Left renal pelvis (tissue), 4 donors: Measurements from ENCODE around the gene MAMSTR. TPM values are rescaled to one million over a fixed set of nuclear protein-coding genes. Genes with fewer than 3 reads are reported as not detected.
A peak's percentile ranks its signal among the peaks of the same experiment; 100 is the strongest.
"Not testable (repeated sequence)": the region's sequence is repeated elsewhere in the genome, so short reads cannot be mapped to it uniquely, and the experiment has no call there.

ENCODE experiments used
- DNase-seq, 4 donors: peaks; one replicate each; pipeline ENCODE4 v3.0.0-alpha.2; 2013; ENCODE audit warnings: low read depth in 4 of 4, low spot score in 3 of 4
- polyA plus RNA-seq, 4 donors: library from polyadenylated mRNA; unstranded; fragments of 120-200 nt; gene quantifications; one replicate each; pipeline ENCODE4 v1.2.1, GENCODE V29; 2013; ENCODE audit not compliant: insufficient read length in 4 of 4

Gene MAMSTR
- polyA plus RNA-seq, 4 donors, result 4.5 to 13.3 (median 8.5) TPM

DNA sequence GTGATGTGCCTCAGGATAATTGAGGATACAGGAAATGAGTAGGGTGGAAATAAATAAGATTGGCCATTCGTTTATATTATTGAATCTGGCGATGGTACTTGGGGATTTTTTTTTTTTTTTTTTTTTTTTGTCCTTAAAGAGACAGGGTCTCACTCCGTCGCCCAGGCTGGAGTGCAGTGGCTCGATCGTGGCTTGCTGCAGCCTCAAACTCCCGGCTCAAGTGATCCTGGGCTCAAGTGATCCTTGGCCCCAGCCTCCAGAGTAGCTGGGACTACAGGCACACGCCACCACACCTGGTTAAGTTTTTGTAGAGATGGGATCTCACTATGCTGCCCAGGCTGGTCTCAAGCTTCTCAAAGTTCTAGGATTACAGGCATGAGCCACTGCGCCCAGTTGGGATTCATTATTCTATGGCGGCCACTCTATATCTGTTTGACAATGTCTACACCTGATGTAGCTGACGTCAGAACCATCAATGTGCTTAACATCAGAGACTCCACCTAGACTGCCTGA, 2.7 kb upstream of the MAMSTR start:
- no peak for DNase-seq

DNA sequence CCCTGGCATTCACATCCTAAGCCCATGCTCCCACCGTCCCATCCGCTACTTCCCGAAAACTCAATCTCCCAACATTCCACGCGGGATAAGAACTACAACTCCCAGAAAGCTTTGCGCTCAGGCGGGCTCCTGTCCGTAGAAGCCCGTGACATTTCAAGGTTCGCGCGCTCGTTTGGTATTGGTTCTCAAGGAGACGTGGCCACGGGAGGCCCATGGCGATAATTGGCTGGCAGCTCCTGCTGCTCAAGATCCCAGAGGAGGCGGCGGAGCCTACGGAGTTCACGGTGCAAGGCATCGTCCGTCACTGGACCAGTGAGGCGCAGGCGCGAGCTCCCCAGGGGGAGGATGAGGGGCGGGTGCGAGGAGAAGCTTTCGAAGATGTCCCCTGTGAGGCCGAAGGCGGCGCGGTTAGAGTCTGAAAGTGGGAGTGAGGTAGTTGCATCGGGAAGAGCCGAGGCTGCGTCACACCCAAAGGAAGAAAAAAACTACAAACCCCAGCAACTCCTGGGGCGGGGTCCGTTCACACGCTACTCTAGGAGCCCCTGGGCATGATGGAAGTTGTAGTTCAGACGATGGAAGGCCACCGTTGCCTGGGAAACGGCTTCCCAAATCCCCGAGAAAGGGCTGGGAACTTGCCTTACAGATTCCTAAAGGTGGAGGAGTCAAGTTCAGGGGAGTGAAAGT, 1.2 kb upstream of the MAMSTR start:
- DNase-seq, result peak; percentile 99 to 100 (median 100)

DNA sequence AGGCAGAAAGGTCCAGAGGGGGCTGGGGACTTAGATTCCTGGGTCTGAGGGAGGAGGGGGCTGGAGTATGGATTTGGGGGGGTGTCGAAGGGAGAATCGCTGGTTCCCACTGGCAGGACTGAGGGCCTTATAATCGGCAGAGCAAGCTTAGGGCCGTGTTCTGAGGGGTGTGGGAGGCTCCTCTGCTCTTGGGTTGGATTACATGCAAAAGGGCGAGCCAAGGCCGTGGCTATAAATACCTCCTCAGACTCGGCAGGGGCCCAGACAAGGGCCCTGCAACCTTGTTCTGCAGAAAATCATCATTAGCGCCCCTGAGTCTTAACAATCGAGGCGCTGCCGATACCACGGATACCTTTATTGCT, 707 bp upstream of the MAMSTR start:
- no peak for DNase-seq

DNA sequence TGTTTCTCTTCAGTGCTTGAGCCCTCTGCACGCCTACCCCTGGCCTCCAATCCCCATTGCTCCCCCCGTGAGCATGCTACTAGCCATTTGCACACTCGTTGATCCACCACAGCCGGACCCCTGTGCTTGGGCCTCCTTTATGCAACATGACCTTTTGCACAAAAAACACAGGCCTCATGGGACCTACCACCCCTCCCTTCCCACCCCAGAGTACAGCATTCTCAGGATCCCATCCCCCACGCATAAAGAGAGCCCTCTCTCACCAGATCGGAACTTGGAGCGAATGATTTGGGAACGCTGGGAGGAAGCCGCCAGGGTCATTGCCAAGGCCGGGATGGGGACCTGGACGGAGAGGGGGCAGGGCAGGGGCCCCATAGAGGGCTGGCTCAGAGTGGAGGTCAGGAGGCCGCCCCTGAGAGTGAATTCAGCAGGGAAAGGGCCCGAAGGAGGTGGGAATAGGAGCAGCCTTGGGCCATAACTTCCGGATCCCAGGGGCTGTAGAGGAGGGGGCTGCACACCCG, 754 bp downstream of the MAMSTR start:
- no peak for DNase-seq

DNA sequence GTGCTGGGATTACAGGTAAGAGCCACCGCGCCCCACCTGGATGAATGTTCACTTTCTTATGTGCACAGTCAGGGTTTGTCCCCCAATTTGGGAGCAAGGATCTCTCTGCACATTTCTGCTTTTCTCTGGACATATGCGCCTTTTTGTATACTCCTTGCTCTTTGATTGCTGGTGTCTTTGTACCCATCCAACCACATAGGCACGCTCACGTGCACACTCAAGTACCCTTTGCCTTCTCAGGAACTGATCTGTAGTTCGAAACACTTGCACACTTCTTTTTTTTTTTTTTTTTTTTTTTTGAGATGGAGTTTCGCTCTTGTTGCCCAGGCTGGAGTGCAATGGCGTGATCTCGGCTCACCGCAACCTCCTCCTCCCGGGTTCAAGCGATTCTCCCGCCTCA, 1.4 kb downstream of the MAMSTR start:
- DNase-seq, result not testable (repeated sequence)

- no peak for DNase-seq
Measured at GRCh38 chr19:48716562-48717291, 2.8 kb downstream of the MAMSTR start.

DNA sequence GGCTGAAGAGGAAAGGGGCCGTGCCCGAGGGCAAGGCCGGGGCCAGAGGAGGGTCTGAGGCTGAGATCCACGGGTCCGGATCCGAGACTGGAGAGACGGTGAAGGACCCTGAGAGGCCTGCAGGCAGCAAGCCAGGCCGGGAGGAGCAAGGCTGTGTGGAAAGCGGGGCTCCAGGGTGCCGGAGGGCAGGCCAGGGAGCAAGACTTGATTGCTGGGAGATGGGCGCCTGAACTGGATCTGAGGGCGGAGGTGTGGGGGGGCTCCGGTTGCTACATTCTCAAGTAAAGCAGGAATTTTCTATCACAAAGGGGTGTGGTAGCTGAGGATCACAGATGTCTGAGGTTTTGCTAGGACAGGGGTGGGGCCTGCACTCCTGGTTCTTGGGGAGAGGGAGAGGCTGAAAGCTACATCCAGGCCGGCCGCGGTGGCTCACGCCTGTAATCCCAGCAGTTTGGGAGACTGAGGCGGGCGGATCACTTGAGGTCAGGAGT, 3.8 kb downstream of the MAMSTR start:
- no peak for DNase-seq

GRCh38 chr19:48714759-48715675, 4.5 kb downstream of the MAMSTR start:
- no peak for DNase-seq

DNA sequence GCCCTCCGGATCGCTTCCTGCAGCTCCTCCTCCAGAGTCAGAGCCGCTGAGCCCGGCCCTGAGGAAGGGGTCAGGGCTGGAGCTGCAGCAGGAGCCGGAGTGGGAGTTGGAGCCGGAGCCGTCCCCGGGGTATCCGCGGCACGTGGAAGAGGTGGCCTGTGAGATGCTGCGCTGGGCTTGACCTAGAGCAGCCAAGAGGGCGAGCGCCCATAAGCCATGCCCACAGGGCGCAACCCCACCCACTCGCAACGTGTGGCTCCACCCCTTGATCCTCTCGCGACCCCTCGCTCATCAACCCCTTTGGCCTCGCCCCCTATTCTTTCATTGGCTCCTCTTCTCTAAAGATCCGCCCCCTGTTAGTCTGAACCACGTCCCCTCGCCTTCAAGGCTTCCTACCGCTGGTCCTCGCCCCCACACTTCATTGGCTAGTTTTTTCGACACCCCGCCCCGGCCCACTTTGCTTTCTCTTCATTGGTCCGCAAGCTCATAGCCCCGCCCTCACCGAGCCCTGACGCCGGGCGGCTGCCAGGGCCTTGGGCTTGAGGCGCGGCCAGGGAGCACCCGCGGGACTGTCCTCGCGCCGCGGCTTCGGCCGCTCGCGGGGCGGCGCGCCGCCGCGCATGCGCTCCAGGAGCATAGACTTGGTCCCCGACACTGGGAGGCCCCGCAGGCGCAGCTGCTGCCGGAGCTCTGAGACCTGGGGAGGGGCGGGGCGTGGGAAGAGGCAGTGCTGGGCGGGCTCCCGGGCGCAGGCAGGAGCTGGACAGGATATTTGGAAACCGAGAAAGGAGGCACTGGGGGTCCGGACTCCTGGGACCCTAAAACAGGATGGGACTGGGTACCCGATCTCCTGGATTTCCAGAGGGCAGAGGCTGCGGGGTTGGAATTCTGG, 5.4 kb downstream of the MAMSTR start:
- peak; percentile 98 to 99 (median 99) for DNase-seq

- no peak for DNase-seq
Measured at GRCh38 chr19:48713041-48713863, 6.3 kb downstream of the MAMSTR start.

DNA sequence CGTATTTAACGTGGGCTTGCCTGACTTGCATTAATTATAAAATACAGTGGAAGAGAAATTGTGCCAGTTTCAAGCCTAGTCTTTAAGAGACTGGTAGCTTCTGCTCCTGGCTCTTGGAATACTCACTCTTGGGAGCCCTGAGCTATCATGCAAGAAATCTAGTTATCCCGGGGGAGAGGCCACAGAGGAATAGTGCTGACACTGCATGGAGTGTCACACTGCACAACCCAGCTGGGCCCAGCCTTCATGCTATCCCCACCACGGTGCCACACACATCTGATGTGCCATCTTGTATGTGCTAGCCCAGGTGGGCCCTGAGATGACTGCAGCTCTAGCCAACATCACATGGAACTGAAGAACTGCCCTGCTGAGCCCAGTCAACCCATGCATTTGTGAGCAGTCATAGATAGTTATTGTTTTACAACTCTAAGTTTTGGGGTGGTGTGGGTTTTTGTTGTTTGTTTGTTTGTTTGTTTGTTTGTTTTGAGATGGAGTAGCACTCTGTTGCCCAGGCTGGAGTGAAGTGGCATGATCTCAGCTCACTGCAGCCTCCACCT, 8.3 kb downstream of the MAMSTR start:
- DNase-seq, result no peak

- no peak for DNase-seq
Measured at GRCh38 chr19:48708471-48708870, 11.1 kb downstream of the MAMSTR start.

DNA sequence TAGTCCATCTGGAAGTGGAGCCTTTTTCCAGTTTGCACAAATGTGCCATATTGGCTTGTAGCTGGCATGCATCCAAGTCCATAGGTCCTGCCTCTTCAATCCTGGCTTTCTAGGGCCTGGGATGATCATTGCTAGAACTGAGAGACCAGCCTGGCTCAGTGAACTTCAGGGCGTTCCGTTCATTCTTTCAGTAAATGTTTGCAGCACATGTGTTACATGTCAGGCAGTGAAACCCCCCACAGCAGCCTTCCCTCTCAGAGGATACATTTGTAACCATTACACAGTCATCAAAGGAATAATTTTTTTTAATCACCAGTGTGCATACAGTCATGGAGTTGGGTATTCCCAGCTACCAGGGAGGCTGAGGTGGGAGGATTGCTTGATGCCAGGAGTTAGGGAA, 14.1 kb downstream of the MAMSTR start:
- DNase-seq, result no peak

- no peak for DNase-seq
Measured at GRCh38 chr19:48703316-48703715, 16.2 kb downstream of the MAMSTR start.

DNA sequence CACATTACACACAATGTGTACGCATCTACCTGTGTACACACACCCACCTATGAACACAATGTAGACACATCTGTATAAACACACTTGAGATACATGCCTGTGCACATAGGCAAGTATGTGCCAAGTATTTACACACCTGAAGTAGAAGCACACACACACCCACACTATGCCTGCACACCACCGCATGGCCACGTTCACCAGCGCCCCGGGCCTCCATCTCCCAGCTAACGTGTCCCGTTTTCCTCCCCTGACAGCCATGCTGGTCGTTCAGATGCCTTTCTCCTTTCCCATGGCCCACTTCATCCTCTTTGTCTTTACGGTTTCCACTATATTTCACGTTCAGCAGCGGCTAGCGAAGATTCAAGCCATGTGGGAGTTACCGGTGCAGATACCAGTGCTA, 16.8 kb downstream of the MAMSTR start:
- no peak for DNase-seq

DNA sequence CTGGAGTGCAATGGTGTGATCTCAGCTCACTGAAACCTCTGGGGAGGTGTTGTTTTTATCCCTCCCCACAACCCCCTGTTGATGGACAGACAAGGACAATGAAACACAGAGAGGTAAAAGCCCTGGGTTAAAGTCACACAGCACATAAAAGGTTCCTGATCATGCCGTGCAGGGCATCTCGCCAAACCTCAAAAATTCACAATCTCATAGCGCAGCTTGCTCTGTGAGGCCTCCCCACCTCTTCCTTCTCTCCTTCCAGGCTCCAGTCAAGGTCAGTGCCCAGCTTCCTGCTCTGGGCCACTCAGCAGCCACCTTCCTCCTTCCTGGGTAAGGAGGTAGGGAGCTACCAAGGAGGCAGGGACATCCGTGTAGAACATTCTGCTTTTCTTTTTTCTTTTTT, 21.5 kb downstream of the MAMSTR start:
- DNase-seq, result no peak

DNA sequence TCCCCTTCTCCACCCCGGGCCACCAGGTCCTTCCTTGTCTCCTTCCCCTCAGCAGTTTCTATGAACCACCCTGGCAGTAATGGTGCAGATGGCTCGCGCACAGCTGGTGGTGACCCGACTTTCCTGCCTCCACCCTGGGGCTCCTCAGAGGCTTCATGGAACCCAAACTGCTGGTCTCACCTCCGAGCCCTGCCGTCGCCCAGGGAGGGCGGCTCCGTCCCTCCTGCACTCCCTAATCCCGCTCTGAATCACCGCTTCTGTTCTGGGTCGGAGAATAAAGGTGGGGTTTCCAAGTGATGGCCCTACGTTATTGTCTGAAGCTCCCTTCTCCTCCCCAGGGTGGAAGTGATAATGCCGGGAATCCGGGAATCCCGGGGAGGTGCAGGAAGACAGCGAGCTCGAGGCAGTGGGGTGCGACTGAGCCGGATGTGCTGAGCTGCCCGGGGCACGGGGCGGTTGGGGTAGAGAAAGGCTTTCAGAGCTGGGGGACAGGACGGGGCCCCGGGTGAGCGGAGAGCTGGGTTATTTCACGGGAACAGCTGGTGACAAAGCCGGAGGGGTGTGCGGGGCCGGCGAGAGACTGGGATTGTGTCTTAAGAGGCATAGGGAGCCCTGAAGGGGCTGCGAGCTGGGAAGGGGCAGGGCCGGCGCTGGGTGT, 23.0 kb downstream of the MAMSTR start:
- no peak for DNase-seq

DNA sequence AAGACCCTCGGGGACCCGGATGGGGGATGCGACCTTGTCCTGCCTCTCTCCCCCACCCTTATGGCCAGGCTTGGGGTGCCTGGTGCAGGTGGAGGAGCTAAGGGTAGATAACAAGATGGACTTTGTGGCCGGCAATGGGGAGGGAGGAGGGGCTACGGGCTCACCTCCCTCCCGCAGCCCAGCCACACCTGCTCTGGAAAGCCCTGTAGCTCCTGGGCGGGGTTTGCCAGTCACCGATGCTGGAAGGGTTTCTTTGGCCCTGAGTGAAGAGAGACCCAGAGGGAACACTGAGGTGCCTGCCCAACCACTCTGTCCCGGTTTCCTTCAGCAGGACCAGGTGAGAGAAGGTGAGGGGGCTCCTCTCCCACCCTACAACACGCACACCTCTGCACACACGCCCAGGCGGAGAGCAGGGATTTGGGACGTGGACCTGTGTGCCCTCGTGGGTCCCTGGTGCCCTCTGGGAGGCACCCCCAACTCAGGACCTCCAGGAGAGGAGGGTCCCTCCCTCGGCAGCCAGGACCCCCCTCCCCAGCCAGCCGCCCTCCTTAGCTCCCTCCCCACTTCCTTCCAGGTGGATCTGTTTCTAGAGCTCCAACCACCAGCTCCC, 23.7 kb downstream of the MAMSTR start, which contains the start of gene FUT2:
TSS of gene FUT2 (plus strand) at position 229 of the 610 bp plus-strand sequence. CDS start 6,986 bp downstream, outside the sequence.
- no peak for DNase-seq
